ENCODE measurements around the gene POR. TPM values are rescaled to one million over a fixed set of nuclear protein-coding genes. Genes with fewer than 3 reads are reported as not detected.

The POR gene
- total RNA-seq, 1 donor from 2014 or later: 62.2 TPM

- Mint-ChIP-seq H3K4me1 (ENCODE audit: low read depth) (peaks cover 22% of the 10 kb centered on the region), H3K27ac (ENCODE audit: unreplicated experiment) (peak within 1 kb of the TSS; percentile 90), H3K36me3 (ENCODE audit: low read depth) (peaks cover 10% of the 10 kb centered on the region), H3K27me3 (ENCODE audit: low read depth) (no peaks in the 10 kb centered on the region), H3K4me3 (ENCODE audit: unreplicated experiment) (peak within 1 kb of the TSS; percentile 76), H3K9me3 (ENCODE audit: low read depth) (no peaks in the 10 kb centered on the region)
- peak; percentile 62 for TF ChIP-seq CTCF (IDR thresholded peaks at IDR 0.05)
- DNase-seq (ENCODE audit: low spot score): peak; percentile 98
Measured at GRCh38 chr7:75994388-75995051, 79.6 kb downstream of the POR start, which contains the start of gene TMEM120A. TMEM120A (minus strand) TSS chr7:75994595; CDS start chr7:75994570, 25 bp downstream.

- peak overlapping the region; percentile 66 for H3K4me3 Mint-ChIP-seq (ENCODE audit: unreplicated experiment)
Measured at GRCh38 chr7:75995052-75995471, 80.1 kb downstream of the POR start.

GRCh38 chr7:75995996-75996395 lies 81.0 kb downstream of the POR start:
- Mint-ChIP-seq H3K36me3 (ENCODE audit: low read depth) (peaks cover 10% of the 10 kb centered on the region), H3K27ac (ENCODE audit: unreplicated experiment) (no peak overlapping the region), H3K9me3 (ENCODE audit: low read depth) (no peaks in the 10 kb centered on the region), H3K4me3 (ENCODE audit: unreplicated experiment) (no peak overlapping the region), H3K27me3 (ENCODE audit: low read depth) (no peaks in the 10 kb centered on the region), H3K4me1 (ENCODE audit: low read depth) (peaks cover 15% of the 10 kb centered on the region)
- DNase-seq (ENCODE audit: low spot score): peak; percentile 84
- TF ChIP-seq CTCF (IDR thresholded peaks at IDR 0.05): no peak

More at GRCh38 chr7:75995052-75995471, 80.1 kb downstream of the POR start:
- TF ChIP-seq CTCF (IDR thresholded peaks at IDR 0.05): no peak
- Mint-ChIP-seq H3K4me1 (ENCODE audit: low read depth) (peaks cover 18% of the 10 kb centered on the region), H3K36me3 (ENCODE audit: low read depth) (peaks cover 10% of the 10 kb centered on the region), H3K27me3 (ENCODE audit: low read depth) (no peaks in the 10 kb centered on the region), H3K9me3 (ENCODE audit: low read depth) (no peaks in the 10 kb centered on the region), H3K27ac (ENCODE audit: unreplicated experiment) (peak overlapping the region; percentile 90)
- peak; percentile 64 for DNase-seq (ENCODE audit: low spot score)

GRCh38 chr7:75996476-75996875 lies 81.5 kb downstream of the POR start:
- Mint-ChIP-seq H3K27me3 (ENCODE audit: low read depth) (no peaks in the 10 kb centered on the region), H3K4me1 (ENCODE audit: low read depth) (peaks cover 13% of the 10 kb centered on the region), H3K36me3 (ENCODE audit: low read depth) (peaks cover 11% of the 10 kb centered on the region), H3K9me3 (ENCODE audit: low read depth) (no peaks in the 10 kb centered on the region), H3K4me3 (ENCODE audit: unreplicated experiment) (no peak overlapping the region), H3K27ac (ENCODE audit: unreplicated experiment) (no peak overlapping the region)
- no peak for TF ChIP-seq CTCF (IDR thresholded peaks at IDR 0.05)
- DNase-seq (ENCODE audit: low spot score): peak; percentile 18

- Mint-ChIP-seq H3K36me3 (ENCODE audit: low read depth) (peaks cover 11% of the 10 kb centered on the region), H3K4me3 (ENCODE audit: unreplicated experiment) (no peak overlapping the region), H3K9me3 (ENCODE audit: low read depth) (no peaks in the 10 kb centered on the region), H3K27ac (ENCODE audit: unreplicated experiment) (no peak overlapping the region), H3K27me3 (ENCODE audit: low read depth) (no peaks in the 10 kb centered on the region), H3K4me1 (ENCODE audit: low read depth) (peaks cover 11% of the 10 kb centered on the region)
- DNase-seq (ENCODE audit: low spot score): no peak
- TF ChIP-seq CTCF (IDR thresholded peaks at IDR 0.05): no peak
Measured at GRCh38 chr7:75998038-75998437, 83.1 kb downstream of the POR start.

Data from chondrocyte (in vitro differentiated cells).